Inflammatory macrophage treated with lipopolysaccharide for 1 hour (primary cell): ENCODE data around the gene HES2.
"Not testable (repeated sequence)": the region's sequence is repeated elsewhere in the genome, so short reads cannot be mapped to it uniquely, and the experiment has no call there.

Experiments used
- DNase-seq, 2 donors: peaks; one replicate each; pipeline ENCODE4 v3.0.0-alpha.2; 2020 to 2022

The HES2 gene

DNA sequence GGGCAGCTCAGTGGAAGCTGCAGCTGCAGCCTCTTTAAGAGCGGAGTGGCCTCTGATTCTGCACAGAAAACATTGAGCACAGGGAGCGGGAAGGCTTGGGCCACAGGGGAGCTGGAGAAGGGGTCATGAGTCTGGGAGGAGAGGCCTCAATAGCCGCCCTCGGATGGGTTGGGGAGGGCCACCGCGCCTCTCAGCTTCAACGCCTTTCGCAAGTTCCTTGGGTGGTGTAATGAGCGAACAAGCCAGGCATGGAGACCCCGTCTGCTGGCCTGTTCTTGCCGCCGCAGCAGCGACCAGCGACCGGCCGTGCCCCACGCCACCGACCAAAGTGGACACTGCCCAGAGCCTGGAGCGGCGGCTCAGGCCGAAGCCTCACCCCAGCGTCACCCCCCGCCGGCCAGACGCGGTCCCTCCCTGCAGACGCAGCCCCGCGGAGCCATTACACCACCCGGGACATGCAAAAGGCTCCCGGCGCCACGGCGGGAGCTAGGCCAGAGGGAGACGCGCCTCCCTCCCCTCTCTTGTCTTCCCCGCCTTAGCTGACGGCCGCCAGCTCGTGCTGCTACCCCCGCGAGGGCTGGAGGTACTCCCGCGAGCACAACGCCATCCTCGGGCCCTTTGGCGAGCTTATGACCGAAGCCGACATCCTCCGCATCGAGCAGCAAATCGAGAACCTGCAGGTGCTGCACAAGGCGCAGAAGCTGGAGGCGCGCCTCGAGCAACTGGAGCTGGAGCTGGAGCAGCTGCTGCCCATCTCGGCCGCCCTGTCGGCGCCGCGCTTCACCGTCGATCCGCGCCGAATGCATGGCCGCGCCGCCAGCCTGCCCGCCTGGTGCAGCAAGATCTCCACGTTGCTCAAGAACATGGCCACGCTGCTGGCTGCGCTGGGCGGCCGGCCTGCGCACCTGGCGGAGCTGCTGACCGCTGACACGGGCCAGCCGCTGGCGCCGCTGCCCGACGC is 34.5 kb upstream of the HES2 start:
- DNase-seq: not testable (repeated sequence)

DNA sequence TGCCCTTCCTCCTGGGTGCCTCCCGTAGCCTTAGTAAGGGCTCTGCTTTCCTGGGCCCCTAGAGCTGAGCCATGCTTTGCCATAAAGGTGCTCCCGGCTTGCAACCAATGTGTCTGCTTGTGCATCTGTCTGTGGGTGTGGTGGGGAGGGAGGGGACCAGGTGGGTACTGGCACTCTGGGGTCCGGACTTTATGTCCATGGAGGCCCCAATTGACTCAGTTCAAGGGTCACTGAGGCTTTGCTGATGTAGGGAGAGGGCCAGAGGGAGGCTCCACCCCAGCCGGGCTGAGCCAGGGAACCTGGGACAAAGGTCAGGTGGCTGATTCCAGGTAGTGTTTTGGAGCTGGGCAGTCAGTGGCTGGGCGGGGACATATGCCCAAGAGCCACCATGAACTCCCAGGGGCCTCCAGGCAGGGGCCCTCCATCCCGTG is 31.2 kb upstream of the HES2 start:
- no peak for DNase-seq

DNA sequence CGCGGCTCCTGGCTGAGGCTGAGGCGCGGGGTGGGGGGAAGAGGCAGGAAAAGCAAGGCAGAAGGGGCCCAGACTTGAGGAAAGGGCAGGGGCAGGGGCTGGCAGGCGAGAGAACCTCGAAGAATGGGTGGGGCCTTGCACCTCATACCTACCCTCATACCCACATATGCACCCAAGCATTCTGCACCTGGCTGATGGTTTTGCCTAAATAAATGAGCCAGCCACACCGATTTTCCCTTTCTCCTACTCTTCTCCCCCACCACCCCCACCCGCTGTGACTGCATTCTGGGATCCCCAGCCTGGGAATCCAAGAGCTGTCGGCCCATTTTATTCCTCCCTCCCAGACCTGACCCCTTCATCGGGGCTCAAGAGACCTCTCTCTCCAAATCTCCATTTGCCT is 30.8 kb upstream of the HES2 start:
- DNase-seq: not testable (repeated sequence)

DNA sequence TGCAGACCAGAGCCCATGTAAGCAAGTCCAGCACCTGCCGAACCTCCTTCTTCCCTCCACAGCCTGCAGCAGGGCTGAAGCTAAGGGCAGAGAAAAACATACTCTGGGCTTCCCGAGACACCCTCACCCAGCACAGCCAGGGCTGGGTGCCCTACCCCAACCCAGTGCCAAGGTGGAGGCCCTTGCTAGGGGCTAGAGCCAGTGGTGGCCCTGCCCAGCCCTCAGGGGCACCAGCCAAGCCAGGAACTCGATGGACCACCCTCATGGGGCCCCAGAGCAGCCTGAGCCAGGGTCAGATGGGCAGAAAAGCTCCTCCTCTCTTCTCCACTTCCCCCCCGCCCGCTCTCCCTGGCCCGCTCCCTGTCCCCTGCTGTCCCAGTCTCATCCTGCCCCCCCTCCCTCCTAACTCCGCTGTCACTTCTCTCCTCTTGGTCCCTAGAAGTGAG is 30.3 kb upstream of the HES2 start:
- no peak for DNase-seq

DNA sequence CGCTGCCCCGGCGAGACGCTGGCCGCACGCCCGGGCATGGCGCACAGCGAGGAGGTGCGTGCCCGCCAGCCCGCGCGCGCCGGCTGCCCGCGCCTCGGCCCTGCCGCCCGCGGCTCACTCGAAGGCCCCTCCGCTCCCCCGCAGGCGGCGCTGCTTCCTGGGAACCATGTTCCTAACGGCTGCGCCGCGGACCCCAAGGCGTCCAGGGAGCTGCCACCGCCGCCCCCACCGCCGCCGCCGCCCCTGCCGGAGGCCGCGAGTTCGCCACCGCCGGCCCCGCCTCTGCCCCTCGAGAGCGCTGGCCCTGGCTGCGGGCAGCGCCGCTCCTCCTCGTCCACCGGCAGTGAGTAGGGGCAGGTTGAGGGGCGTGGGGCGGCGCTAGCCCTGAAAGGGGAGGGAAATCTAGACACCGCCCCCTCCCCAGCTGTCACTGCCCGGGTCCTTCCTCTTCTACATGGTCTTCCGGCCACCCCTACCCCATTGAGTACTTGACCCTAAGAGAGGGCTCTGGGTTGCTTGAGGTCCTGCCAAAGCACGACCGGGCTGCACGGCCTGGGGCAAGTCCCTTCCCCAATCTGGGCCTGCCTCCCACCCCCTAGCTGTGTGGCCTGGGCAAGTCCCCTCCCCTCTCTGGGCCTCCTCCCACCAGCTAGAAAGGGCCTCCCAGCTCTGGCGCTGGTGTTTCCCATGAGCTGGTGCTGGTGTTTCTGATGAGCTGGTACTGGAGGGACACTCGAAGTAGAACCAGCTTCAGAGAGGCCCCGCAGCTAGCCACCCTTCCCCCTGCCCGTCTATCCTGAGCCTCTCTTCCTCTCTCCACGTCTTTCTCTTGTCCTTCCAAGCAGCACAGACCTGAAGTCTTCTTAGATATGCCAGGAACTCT is 29.3 kb upstream of the HES2 start:
- peak in 1 of 2 donors; percentile 46 for DNase-seq

DNA sequence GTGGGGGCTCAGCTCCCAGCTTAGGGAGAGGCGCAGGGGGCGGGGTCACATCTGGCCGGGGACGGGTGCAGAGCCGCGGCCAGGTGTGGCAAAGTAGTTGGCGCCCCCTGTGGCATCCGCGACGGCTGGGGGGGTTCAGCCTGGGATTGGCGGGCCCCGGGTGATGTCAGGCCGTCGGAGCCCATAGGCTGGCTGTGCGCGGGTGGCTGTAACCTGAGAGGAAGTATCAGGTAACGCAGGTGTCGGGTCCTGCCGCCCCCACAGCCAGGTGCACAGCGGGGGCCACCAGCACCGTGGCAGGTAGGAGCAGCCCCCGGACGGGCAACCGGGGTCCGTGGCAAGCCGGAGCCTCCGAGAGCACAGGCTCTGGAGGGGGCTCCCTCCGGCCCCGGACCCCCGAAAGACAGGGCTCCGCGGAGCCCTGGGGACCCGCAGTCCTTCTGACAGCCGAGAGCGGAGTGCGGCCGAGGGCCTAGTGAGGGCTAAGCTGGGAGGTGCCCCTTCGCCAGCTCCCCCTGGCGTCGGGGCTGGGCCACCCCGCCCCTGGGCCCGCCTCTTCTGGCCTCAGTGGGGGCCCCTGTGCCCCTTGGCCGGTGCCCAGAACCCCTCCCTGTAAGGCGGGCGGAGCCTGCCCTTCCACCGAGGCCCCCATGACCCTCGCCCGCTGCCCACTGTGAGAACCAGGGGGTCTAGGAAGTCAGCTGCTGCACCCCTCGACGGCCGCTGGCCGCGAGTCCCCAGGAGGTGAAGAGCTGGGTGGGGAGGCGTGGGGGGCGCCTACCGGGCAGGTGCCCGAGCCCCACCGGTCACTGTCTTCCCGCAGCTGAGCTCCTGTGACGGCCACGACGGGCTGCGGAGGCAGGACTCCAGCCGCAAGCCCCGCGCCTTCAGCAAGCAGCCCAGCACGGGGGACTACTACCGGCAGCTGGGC is 28.4 kb upstream of the HES2 start:
- no peak for DNase-seq

DNA sequence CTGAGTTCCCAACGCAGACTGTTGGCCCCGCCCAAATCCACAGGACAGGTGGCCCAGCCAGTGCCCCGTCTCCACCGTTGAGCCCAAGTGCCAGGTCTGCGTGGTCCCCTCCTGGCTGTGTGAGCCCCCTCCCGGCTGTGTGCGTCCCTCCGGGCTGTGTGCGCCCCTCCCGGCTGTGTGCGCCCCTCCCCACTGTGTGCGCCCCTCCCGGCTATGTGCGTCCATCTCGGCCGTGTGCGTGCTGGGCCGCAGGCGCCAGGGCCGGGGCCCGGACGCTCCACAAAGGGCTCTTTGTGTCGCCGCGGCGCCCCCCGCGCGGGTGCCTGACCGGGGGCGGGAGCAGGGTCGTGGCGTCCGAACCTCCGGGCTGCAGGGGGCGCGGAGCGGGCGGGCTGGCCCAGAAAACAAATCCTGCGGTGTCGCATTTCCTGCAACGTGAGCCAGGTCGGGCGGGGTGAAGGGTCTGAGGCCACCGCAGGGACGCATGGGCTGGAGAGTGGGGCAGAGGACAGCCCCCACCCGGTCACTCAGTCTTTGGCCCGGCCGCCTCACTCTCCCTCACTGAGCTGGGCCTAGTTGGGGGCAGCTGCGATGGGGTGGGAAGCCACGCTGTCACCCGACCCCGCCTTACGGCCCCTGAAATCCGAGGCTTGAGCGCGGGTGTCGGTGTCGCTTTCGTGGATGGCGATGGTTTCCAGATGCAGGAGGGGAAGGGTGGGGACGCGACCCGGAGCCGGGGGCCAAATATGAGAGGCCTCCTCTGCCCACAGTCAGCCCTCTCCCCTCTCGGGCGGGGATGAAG is 27.5 kb upstream of the HES2 start:
- no peak for DNase-seq

DNA sequence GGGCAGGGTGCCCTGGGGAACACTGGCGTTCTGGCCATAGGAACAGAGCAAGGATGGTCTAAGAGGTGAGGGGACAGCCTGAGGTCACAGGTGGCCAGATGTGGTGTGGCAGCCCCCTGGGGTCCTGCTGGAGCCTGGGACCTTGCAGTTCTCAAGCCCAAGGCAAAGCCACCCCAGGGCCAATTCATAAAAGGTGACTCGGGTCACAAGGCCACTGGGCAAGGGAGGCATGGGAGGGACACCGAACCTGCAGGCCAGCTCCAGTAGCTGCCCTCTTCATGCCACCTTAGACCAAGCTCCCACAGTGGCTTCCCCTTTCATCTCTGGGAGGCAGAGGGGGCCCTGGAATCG is 26.9 kb upstream of the HES2 start:
- no peak for DNase-seq

DNA sequence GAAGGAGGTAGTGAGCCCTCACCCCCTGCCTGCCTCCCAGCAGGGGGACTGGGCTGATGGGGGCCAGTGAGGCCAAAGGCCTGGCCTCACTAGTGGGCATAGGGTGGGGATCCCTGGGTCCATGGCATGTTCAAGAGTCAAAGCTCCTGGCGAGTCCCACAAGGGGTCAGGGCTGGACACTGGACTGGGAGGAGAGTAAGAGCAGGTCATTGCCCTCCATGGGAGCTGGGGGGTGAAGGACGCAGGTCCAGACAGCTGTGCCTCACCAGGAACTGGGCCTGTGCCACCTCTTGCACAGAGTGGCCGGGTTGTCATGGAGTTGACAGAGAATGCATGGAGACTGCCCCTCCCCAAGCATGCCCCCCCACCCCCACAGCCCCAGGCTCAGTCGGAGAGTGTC is 26.2 kb upstream of the HES2 start:
- DNase-seq: not testable (repeated sequence)

DNA sequence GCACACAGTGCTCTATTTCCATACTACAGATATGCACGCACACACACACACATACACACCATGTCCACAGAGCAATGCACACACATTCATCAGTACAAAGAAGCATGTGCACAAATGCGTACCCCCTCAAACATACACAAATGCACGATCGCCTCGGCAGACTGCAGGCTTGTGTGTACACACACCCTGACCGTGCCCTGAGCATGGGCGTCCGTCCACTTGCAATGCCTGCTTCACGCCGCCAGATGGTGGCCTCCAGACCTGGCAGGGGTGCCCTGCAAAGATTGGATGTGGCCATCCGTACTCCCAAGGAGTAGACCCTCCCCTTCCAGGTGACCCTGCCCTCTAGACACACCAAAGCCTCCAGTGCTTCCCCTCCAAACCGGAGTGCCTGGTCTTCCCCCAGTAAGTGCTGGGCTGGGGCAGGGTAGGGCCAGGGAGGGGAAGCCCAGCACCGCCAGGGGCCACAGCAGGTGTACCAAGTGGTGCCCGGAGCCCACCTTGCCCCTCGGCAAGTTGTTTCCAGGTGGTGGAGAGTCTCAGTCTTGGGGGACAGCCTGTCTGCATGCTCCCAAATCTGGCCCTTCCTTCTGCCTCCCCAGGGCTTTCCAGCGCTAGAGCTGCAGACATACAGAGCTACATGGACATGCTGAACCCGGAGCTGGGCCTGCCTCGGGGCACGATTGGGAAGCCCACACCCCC is 25.5 kb upstream of the HES2 start:
- DNase-seq: peak in 1 of 2 donors; percentile 40

DNA sequence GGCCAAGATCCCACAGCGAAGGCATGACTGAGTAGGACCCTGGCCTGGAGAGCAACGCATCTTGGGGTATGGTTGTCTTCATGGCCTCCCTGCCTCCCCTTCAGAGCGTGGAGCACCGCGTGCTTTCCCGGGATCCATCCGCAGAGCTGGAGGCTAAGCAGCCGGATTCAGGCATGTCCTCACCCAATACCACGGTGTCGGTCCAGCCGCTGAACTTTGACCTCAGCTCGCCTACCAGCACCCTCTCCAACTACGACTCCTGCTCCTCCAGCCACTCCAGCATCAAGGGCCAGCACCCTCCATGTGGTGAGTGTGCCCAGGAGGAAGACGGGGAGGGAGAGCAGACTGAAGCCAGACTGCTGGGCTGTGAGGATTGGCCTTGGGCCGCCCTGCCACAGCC is 24.7 kb upstream of the HES2 start:
- DNase-seq: no peak

DNA sequence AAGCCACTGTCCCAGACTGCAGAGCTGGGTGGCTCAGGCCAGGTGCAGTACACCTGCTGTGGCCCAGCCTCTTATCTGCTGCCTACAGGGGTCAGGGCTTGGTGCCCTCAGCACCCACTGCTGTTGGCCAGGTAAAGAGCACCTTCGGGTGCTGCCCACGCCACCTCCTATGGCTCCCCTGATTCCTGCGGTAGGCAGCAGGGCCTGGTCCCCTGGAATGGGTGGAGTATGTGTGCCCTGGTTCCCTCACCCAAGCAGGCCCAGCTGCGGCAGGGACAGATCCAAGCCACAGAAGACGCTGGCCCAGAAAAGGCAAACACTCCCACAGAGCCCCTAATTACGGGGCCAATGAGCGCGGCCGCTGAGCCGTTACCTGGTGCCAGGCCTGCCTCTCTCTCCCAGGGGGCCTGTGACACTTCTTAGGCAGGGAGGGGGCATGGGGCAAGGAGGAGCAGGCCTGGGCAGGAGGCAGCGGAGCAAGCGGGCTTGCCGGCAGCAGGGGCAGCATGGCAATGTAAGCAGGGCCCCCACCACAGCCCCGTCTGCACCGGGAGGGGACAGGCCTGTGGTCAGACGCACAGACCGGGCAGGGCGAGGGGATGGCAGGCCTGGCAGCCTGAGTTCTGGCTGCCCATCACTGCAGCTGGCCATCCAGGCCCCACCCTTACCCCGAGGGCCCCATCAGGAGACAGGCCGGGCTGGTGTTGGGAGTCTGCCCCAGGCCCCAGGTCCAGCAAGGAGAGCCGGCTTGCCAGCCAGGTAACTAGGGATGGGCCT is 23.8 kb upstream of the HES2 start:
- DNase-seq: no peak

DNA sequence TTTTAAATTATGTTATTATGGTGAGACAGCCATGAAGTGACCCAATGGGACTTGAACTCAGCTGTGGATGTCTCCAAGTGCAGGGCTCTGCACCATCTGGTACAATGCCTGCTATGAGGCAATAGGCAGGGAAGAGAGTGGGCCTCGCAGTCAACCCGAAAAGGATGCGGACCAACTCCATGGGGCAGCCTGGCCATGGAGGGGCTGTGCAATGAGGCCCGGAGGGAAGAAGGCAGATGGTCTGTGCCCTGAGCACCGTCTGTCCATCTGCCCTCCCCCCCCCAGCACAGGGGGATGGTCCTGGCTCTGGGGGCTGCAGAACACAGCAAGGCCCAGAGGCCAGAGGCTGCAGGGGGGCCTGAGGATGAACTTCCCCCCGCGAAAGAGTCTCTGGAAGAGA is 21.9 kb upstream of the HES2 start:
- DNase-seq: no peak

DNA sequence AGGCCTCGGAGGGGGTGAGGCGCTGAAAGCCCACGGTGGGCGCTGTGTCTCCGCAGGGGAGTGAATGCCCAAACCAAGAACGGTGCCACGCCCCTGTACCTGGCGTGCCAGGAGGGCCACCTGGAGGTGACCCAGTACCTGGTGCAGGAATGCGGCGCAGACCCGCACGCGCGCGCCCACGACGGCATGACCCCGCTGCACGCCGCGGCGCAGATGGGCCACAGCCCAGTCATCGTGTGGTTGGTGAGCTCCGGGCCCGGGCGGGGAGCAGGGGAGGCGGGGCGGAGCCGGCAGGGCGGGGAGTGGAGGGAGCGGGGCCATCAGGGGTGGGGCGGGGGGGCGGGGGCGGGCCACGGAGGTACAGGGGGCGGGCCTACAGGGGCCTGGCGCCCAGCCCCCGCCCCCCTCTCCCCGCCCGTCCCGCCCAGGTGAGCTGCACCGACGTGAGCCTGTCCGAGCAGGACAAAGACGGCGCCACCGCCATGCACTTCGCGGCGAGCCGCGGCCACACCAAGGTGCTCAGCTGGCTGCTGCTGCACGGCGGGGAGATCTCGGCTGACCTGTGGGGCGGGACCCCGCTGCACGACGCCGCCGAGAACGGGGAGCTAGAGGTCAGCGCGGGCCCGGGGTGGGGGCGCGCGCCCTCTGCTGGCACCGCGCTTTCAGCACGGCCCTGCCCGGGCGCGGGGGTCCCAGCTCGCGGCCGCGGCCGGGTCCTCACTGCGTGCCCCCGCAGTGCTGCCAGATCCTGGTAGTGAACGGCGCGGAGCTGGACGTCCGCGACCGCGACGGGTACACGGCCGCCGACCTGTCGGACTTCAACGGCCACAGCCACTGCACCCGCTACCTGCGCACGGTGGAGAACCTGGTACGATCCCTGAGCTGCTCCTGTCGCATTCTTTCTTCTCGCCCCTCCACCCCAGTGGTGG is 20.7 kb upstream of the HES2 start:
- no peak for DNase-seq

DNA sequence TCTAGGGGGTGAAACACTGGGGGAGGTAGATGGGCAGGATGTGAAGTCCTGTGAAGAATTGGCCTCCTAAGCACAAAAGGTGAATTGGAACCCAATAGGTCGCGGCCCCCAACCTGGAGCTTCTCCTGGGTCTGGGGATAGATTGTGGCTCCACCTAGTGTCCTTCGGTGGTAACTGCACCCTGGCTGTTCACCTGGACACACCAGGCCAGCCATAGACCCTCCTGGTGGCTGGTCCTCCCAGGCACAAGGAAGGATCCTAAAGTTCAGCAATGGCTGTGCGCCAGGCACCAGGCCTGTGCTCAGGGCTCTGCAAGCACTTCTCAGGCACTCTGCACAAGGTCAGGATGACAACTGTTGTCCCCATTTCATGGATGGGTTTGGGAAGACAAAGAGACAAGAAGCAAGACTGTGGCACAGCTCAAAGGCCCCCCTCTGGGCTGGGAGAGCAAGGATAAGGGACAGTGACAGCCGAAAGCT is 18.4 kb upstream of the HES2 start:
- DNase-seq: peak in 1 of 2 donors; percentile 63

DNA sequence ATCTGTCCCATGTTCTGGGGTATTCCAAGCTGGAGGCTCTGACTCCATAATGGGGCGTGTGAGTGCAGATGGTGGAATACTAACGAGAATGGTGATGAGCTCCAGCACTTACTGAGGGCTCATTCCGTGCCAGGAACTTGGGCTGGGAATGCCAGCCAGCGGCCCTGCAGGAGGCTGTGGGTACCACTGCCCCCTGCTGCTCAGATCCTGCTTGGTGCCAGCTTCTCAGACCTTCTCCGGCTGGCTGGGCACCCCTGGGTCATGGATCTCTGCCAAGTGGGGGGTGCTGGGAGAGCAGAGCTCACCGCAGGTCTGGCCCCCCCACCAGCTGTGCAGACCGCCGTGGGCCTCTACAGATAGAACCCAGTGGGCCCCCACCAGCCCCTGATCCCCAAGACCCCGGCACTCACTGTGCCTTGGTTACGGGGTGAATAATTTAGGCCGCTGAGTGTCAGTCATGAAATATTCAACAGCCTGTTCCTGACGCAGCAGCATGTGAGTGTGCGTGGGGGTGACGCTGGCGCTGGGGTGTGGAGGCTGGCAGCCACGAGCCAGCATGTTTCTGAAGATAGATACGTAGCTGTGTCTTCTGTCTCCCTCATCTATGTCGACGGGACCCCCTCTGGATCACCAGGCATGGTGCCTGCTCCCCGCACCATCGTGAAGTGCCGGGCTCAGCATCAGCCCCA is 17.4 kb upstream of the HES2 start:
- not testable (repeated sequence) for DNase-seq

DNA sequence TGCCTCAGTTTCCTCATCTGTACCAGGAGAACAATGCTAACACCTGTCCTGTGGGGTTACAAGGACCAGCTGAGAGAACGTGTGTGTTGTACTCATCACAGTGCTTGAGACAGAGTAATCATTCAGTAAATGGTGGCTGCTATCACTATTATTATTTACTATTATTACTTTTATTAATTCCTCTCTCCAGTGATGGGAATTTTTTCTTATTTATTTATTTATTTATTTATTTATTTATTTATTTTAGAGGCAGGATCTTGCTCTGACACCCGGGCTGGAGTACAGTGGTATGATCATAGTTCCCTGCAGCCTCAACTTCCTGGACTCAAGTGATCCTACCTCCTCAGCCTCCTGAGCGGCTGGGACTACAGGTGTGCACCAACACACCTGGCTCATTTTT is 16.6 kb upstream of the HES2 start:
- not testable (repeated sequence) for DNase-seq

DNA sequence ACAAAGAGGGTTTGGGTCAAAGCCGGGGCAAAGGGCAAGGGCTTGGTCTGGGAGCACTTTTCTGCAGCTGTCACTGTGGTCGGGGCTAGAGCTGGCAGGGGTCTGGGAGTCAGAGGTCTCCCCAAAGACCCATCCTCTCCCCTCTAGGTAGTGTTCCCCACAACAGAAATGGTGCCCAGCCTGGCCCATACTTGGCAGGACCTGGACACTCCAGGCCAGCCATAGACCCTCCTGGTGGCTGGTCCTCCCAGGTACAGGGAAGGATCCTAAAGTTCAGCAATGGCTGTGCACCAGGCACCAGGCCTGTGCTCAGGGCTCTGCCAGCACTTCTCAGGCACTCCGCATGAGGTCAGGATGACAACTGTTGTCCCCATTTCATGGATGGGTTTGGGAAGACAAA is 15.8 kb upstream of the HES2 start:
- DNase-seq: no peak
